GM18498 (cell line): ENCODE measurements around the gene KLKB1.
"Not testable (repeated sequence)": the region's sequence is repeated elsewhere in the genome, so short reads cannot be mapped to it uniquely, and the experiment has no call there.

Source experiments
- ATAC-seq: cut with Tn5 transposase; IDR thresholded peaks from one replicate; pipeline ENCODE4 v1.9.1; 2021; ENCODE audit warnings: mild to moderate bottlenecking, moderate library complexity; ENCODE audit not compliant: unreplicated experiment

The KLKB1 gene

GRCh38 chr4:186264660-186265059 lies 37.4 kb downstream of the KLKB1 start:
- no peak for ATAC-seq

- ATAC-seq = not testable (repeated sequence)
Observed at GRCh38 chr4:186265250-186265649, 37.9 kb downstream of the KLKB1 start.

- ATAC-seq = no peak
Observed at GRCh38 chr4:186265683-186266652, 38.7 kb downstream of the KLKB1 start, which contains the start of gene F11. F11 (plus strand) TSS chr4:186266189; CDS start chr4:186267137, 948 bp downstream.

- ATAC-seq = no peak
Observed at GRCh38 chr4:186266729-186267456, 39.6 kb downstream of the KLKB1 start.

GRCh38 chr4:186271081-186271678 lies 43.9 kb downstream of the KLKB1 start:
- no peak for ATAC-seq

GRCh38 chr4:186272699-186273391 lies 45.5 kb downstream of the KLKB1 start:
- ATAC-seq = no peak

- not testable (repeated sequence) for ATAC-seq
Observed at GRCh38 chr4:186273392-186273789, 46.1 kb downstream of the KLKB1 start.

- no peak for ATAC-seq
Observed at GRCh38 chr4:186283311-186283710, 56.0 kb downstream of the KLKB1 start.

GRCh38 chr4:186285147-186285546 lies 57.8 kb downstream of the KLKB1 start:
- ATAC-seq = no peak

GRCh38 chr4:186286581-186286980 lies 59.3 kb downstream of the KLKB1 start:
- ATAC-seq = no peak

- ATAC-seq = no peak
Observed at GRCh38 chr4:186291256-186291890, 64.1 kb downstream of the KLKB1 start.

GRCh38 chr4:186294160-186294559 lies 66.9 kb downstream of the KLKB1 start:
- ATAC-seq = no peak

GRCh38 chr4:186296481-186296880 lies 69.2 kb downstream of the KLKB1 start:
- ATAC-seq = no peak

- peak; percentile 49 for ATAC-seq
Observed at GRCh38 chr4:186297013-186297645, 69.8 kb downstream of the KLKB1 start.

- no peak for ATAC-seq
Observed at GRCh38 chr4:186298031-186298647, 70.8 kb downstream of the KLKB1 start.

- no peak for ATAC-seq
Observed at GRCh38 chr4:186299291-186299690, 72.0 kb downstream of the KLKB1 start.

- no peak for ATAC-seq
Observed at GRCh38 chr4:186300659-186301390, 73.5 kb downstream of the KLKB1 start.

- ATAC-seq = no peak
Observed at GRCh38 chr4:186304216-186304615, 76.9 kb downstream of the KLKB1 start.
